ENCODE measurements around the gene ODAD3.
"Not testable (repeated sequence)": the region's sequence is repeated elsewhere in the genome, so short reads cannot be mapped to it uniquely, and the experiment has no call there.

DNA sequence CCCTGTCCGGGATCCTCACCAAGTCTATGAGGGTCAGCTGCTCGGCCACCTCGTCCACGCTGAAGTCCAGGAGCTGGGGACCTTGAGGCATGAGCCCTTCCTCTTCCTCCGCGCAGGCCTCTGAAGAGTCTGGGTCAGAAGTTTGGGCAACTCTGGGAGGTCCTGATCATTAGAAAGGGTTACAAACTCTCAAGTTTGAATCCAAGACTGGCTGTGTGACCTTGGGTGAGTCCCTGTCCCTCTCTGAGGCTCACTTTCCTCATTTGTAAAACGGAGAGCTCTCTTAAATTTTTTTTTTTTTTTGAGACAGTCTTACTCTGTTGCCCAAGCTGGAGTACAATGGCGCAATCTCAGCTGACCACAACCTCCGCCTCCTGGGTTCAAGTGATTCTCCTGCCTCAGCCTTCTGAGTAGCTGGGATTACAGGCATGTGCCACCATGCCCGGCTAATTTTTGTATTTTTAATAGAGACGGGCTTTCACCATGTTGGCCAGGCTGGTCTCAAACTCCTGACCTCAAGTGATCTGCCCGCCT lies 28.2 kb downstream of the ODAD3 start:
- TF ChIP-seq, protein P1, sequence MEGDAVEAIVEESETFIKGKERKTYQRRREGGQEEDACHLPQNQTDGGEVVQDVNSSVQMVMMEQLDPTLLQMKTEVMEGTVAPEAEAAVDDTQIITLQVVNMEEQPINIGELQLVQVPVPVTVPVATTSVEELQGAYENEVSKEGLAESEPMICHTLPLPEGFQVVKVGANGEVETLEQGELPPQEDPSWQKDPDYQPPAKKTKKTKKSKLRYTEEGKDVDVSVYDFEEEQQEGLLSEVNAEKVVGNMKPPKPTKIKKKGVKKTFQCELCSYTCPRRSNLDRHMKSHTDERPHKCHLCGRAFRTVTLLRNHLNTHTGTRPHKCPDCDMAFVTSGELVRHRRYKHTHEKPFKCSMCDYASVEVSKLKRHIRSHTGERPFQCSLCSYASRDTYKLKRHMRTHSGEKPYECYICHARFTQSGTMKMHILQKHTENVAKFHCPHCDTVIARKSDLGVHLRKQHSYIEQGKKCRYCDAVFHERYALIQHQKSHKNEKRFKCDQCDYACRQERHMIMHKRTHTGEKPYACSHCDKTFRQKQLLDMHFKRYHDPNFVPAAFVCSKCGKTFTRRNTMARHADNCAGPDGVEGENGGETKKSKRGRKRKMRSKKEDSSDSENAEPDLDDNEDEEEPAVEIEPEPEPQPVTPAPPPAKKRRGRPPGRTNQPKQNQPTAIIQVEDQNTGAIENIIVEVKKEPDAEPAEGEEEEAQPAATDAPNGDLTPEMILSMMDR (IDR thresholded peaks at IDR 0.05), result not testable (repeated sequence)
- TF ChIP-seq POLR2AphosphoS5 (IDR thresholded peaks at IDR 0.05), result not testable (repeated sequence)

Data from stomach (tissue), 4 donors.